HG02678 (cell line): ENCODE data around the gene DENND1B.
"Not testable (repeated sequence)": the region's sequence is repeated elsewhere in the genome, so short reads cannot be mapped to it uniquely, and the experiment has no call there.

Experiments used
- ATAC-seq: cut with Tn5 transposase; IDR thresholded peaks from one replicate; pipeline ENCODE4 v1.9.1; 2021; ENCODE audit warnings: mild to moderate bottlenecking, moderate library complexity; ENCODE audit not compliant: unreplicated experiment

DENND1B gene

GRCh38 chr1:197786280-197786679, 11.0 kb upstream of the DENND1B start:
- no peak for ATAC-seq

GRCh38 chr1:197783510-197783948, 8.2 kb upstream of the DENND1B start:
- no peak for ATAC-seq

DNA sequence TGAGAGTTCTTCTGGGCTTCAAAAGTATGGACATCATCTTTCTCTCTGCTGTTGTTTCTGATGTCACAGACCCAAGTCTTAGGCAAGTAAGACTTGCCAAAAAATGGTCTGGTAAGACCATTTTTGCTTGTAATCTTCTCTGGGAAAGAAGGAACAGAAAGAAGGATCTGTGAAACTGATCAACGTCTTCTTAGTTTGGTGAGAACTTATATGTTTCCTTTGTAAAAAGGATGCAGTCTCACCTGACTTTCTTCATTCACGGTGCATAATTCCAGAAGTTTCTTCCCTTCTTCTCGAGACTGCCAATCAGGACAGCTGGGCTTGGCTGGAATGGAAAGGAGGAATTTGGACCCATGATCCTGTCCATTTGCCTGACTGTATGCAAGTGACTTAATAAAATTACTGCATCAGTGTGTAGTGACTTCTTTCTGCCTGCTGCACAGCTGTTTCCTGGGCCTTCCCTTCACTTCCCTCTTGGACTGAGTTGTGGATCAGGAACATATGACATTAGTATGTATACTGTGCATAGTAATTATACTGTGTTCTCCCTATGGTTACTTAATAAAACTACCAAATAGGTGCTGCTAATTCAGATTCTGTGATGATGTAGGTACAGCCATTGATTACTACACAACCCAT, 7.6 kb upstream of the DENND1B start:
- no peak for ATAC-seq

DNA sequence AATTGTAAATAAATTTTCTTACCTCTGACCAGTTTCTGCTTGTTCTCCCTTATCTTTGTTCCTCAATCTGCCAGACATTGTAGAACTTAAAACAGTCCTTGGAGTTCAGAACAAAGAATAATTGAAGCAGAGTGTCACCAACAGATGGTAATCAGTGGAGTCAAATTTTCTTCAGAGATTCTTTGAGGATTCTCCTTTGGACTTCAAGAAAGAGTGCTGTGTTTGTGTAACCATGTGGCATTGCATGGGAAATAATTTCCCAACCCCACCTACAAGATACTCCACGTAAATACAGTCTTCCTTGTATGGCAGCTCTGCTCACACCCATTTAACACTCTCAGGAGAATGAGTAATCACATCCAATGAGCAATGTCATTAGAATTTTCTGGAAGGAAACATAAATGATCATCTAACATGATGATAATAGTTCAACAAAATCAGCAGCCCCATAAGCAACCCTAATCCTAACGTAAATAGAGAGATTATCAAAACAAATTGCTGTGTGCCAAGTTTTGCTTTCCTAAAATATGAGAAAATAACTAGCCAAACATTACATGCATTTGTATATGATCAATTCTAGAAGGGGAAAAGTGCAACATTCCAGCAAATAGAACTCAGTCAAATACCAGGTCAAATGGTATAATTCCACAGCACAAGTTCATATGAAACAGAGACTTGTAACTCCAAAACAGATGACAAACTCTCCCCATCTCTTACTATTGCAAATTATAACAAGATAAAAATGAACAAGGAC, 6.9 kb upstream of the DENND1B start:
- no peak for ATAC-seq

DNA sequence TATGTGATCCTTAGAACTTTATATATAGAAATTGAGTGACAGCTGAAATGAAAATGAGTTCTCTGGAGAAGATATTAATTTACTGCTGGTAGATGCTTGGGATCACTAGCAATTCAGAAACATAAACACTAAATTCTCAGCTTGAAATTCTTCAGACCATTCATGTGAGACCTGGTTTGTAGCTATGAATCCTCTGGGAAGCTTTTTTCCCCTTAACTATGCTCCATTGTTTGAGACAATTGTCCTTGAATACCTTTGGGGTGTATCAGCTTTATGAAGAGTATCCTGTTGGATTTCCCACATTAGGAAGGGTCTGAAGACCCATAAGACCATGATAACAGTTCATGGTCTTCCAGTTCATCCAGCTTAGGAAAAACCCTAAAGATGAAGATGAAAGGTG, 4.6 kb upstream of the DENND1B start:
- ATAC-seq = no peak

DNA sequence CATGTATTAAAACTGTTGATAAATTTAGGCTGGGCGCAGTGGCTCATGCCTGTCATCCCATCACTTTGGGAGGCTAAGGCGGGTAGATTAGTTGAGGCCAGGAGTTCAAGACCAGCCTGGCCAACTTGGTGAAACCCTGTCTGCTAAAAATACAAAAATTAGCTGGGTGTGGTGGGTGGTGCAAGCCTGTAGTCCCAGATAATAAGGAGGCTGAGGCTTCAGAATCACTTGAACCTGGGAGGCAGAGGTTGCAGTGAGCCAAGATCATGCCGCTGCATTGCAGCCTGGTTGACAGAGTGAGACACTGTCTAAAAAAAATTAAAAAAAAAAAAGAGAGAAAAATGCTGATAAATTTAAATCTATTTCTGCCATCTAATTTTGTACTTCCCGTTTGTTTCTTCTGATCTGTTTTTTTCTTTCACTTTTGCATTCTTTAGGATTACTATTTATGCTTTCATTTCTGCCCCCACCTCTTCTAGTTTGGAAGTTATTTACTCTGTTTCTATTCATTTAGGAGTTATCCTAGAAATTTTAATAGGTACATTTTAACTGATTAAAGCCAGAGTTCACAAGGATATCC, 3.2 kb upstream of the DENND1B start:
- no peak for ATAC-seq

DNA sequence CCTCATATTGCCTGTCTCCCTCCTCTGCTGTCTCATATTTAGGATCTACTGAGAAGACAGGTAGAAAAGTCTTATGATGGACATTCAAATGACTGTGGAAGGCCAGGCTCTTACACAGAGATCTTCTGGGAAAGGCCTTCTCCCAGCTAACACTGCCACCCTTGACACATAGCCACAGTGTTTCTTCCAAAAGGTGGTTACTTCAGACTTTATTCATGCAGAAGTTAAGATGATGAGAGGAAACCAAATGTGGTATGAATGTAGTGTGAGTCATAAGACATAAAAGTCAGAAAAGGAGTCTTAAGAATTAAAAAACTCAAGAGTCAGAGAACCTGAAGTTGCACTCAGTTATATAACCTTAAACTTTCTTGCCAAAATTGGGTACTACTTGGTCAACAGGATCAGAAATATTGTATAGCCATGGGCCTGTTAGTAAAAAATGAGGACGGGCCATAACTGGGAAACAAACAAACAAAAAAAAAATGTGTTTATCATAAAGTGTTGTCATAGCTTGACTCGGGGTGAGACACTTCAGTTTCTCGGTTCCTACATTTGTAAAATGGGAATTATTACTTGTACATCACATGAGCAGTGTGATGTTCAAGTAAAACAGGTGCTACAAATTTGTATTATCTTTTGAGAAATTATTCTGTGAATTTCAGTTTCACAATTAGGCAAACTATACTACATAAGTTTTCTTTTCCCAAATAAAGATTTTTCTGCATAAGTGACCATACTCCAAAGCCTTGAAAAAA, 1.2 kb upstream of the DENND1B start:
- no peak for ATAC-seq

GRCh38 chr1:197774466-197775281, 606 bp downstream of the DENND1B start:
- peak; percentile 37 for ATAC-seq

GRCh38 chr1:197773856-197774255, 1.4 kb downstream of the DENND1B start:
- no peak for ATAC-seq

DNA sequence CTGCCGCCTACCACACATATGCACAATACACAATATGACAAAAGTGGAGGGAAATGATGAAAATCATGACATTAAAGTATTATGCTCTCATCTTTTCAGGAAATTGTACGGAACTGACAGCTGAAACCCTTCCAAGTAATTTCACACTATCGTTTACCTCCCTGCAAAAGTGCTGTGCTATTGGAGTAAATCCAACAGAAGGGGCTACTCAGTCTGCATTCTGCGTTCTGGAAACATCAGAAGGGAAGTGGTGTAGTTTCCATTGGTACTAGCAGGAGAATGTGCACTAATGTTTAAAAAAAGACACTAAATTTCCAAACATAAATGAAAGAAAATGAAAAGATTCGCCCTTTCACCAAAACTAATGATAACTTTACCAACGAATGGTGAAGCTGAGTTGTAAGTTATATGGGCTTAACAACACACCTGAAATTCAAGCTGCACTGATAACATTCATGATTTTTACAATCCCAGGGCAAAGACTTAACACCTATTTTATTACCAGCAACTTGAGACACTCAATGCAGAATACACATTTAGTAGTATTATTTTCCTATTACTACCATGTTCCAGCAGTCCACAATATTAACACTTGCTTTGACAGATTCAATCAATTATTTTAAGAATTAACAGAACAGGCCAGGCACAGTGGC, 3.2 kb downstream of the DENND1B start:
- ATAC-seq = no peak

DNA sequence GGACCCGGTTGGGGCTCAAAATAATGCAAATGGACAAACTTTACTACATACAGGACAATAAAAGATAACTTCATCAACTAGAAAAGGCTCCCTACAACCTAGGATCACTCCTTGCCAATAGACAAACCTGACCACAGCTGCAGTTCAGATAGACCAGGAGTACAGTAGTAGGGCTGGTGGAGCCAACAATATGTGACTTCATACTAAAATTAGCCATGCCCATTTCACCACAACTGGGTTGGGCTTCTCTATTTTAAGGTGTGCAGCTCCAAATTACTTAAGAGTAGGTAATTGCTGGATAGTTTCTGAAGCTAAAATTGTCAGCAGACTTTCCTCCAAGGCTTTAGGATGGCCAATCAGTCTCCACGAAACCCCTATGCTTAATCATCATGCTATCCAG, 3.9 kb downstream of the DENND1B start:
- no peak for ATAC-seq

GRCh38 chr1:197770243-197770642, 5.0 kb downstream of the DENND1B start:
- ATAC-seq = no peak

DNA sequence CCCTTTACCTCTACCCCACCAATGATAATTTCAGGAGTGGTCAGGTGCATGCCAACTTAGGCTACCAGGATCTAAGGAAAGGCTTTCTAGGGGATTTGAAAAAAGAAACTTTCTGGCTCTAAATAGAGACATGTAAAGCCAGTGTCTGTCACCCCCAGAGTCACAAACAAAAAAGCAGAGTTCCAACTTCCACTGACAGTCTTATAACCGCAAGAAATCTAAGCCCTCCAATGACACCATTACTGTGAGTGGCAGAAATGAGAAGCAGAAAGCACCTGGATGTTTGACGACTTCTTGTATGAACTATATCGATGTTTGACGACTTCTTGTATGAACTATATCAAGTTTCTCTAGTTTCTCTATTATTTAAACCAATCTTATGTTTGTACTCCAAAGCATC, 6.0 kb downstream of the DENND1B start:
- ATAC-seq = no peak

- ATAC-seq = no peak
Observed at GRCh38 chr1:197768014-197768805, 7.1 kb downstream of the DENND1B start.

GRCh38 chr1:197763769-197764168, 11.5 kb downstream of the DENND1B start:
- no peak for ATAC-seq

- no peak for ATAC-seq
Observed at GRCh38 chr1:197763307-197763706, 12.0 kb downstream of the DENND1B start.

DNA sequence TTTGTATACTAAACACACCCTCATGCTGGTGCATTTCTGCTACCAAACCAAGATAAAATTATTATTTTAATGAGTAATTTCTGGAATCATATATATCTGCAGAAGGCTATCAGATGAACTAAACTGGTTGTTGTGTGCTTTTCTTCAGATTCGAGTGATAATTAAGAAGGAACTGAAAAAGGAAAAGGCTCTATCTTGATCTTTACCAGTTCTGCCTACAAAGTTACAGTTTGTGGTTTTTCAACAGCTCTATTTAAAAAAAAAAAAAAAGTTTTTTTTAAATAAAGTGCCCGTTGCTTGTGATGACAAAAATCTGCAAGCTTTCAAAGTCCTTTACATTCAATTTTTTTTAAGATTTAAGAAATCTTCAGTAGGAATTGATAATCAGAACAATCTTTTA, 13.6 kb downstream of the DENND1B start:
- ATAC-seq = peak; percentile 60

- ATAC-seq = not testable (repeated sequence)
Observed at GRCh38 chr1:197755553-197755952, 19.7 kb downstream of the DENND1B start.

GRCh38 chr1:197752652-197753164, 22.6 kb downstream of the DENND1B start:
- ATAC-seq = not testable (repeated sequence)
